ENCODE results near the gene RASSF3. TPM values are rescaled to one million over a fixed set of nuclear protein-coding genes. Genes with fewer than 3 reads are reported as not detected.

Gene RASSF3
- total RNA-seq, 1 donor from 2014 or later = 28.2 TPM

DNA sequence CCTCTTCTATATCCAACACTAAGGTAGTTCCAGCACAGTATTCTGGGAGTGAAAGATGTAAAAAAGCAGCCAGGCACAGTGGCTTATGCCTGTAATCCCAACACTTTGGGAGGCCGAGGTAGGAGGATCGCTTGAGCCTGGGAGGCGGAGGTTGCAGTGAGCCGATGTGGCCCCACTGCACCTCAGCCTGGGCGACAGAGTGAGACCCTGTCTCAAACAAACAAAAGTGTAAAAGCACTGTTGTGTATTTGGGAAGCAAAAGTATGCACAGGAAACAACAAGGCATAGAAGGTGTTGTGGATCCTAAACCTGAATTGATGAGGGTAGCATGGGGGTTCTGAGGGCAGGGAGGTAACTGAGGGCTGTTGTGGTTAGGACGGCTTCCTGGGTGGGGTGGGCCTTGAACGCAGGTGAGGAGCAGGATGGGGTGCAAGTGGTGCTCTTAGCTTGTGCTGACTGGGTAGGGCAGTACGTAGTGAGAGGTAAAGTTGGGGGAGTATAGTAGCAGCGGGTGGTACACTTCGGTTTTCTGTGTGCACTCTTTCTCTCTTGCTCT is 64.2 kb downstream of the RASSF3 start:
- Mint-ChIP-seq H3K4me1 (ENCODE audit: low read depth, unreplicated experiment) (peaks cover 40% of the 10 kb centered on the region), H3K27ac (ENCODE audit: unreplicated experiment) (peak overlapping the region; percentile 66), H3K9me3 (ENCODE audit: unreplicated experiment) (peaks cover 3% of the 10 kb centered on the region), H3K36me3 (ENCODE audit: unreplicated experiment) (no peaks in the 10 kb centered on the region), H3K27me3 (ENCODE audit: unreplicated experiment) (peaks cover 4% of the 10 kb centered on the region), H3K4me3 (ENCODE audit: unreplicated experiment) (peak overlapping the region; percentile 11)
- TF ChIP-seq, protein P1, sequence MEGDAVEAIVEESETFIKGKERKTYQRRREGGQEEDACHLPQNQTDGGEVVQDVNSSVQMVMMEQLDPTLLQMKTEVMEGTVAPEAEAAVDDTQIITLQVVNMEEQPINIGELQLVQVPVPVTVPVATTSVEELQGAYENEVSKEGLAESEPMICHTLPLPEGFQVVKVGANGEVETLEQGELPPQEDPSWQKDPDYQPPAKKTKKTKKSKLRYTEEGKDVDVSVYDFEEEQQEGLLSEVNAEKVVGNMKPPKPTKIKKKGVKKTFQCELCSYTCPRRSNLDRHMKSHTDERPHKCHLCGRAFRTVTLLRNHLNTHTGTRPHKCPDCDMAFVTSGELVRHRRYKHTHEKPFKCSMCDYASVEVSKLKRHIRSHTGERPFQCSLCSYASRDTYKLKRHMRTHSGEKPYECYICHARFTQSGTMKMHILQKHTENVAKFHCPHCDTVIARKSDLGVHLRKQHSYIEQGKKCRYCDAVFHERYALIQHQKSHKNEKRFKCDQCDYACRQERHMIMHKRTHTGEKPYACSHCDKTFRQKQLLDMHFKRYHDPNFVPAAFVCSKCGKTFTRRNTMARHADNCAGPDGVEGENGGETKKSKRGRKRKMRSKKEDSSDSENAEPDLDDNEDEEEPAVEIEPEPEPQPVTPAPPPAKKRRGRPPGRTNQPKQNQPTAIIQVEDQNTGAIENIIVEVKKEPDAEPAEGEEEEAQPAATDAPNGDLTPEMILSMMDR (IDR thresholded peaks at IDR 0.05; ENCODE audit: partially characterized antibody, unreplicated experiment) = no peak
- no peak for DNase-seq

DNA sequence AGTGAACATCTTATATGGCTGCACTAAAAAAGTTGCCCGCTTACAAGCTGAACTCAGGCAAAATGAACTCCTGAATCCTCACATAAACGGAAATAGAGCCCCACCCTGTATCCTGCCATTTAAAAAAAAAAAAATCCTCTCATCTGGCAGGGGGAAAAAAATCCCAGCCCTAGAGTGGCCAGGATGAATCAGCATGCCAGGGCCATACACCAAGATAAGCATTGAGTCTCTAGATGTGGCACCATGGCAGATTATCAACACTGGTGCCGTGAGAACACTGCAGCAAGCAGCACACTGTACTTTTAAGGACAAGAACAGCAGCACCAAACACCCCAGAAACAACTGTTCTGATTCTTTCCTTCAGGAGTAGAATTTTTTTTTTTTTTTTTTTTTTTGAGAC is 65.5 kb downstream of the RASSF3 start:
- no peak for DNase-seq
- TF ChIP-seq, protein P1 (IDR thresholded peaks at IDR 0.05; ENCODE audit: partially characterized antibody, unreplicated experiment) = no peak
- Mint-ChIP-seq H3K9me3 (ENCODE audit: unreplicated experiment) (peaks cover 6% of the 10 kb centered on the region), H3K4me3 (ENCODE audit: unreplicated experiment) (no peak overlapping the region), H3K27ac (ENCODE audit: unreplicated experiment) (no peak overlapping the region), H3K4me1 (ENCODE audit: low read depth, unreplicated experiment) (peaks cover 35% of the 10 kb centered on the region), H3K36me3 (ENCODE audit: unreplicated experiment) (no peaks in the 10 kb centered on the region), H3K27me3 (ENCODE audit: unreplicated experiment) (peaks cover 7% of the 10 kb centered on the region)

DNA sequence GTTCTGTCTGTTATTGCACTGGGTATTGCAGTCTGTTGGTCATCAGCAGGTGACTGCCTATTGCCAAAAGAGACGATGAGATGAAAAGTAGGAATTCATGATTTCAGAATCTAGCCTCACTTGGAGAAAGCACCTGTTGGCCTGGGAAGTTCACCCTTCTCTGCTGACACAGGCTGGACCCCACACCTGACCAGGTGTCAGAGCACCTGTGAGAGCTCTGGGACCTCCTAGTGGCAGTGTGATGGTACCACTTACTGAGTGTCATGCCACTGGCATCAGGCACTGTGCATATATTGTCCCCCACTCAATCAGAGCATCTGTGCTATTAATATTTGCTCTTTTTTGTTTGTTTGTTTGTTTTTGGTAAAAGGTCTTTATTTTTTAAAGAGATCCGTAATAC is 68.0 kb downstream of the RASSF3 start:
- Mint-ChIP-seq H3K9me3 (ENCODE audit: unreplicated experiment) (peaks cover 5% of the 10 kb centered on the region), H3K27ac (ENCODE audit: unreplicated experiment) (no peak overlapping the region)

DNA sequence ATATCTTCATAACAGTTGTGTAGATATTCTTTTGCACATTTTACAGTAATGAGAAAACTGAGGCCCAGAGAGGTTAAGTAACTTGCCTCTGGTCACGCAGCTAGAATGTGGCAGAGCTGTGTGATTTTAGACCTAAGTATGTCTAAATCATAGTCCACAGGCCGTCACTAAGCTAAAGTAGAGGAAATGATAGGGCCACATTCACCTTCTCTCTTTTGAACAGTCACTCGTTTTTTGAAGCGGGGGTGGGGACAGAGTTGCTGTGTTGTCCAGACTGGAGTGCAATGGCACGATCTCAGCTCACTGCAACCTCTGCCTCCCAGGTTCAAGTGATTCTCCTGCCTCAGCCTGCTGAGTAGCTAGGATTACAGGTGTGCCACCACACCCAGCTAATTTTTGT is 68.5 kb downstream of the RASSF3 start:
- Mint-ChIP-seq H3K27ac (ENCODE audit: unreplicated experiment) (no peak overlapping the region), H3K27me3 (ENCODE audit: unreplicated experiment) (peaks cover 7% of the 10 kb centered on the region), H3K4me1 (ENCODE audit: low read depth, unreplicated experiment) (peaks cover 24% of the 10 kb centered on the region), H3K36me3 (ENCODE audit: unreplicated experiment) (no peaks in the 10 kb centered on the region), H3K9me3 (ENCODE audit: unreplicated experiment) (peaks cover 5% of the 10 kb centered on the region), H3K4me3 (ENCODE audit: unreplicated experiment) (no peak overlapping the region)
- DNase-seq = no peak
- TF ChIP-seq, protein P1 (IDR thresholded peaks at IDR 0.05; ENCODE audit: partially characterized antibody, unreplicated experiment) = no peak

More for the DNA sequence above, 68.0 kb downstream of the RASSF3 start:
- peaks cover 28% of the 10 kb centered on the region for H3K4me1 Mint-ChIP-seq (ENCODE audit: low read depth, unreplicated experiment)
- H3K27me3 Mint-ChIP-seq (ENCODE audit: unreplicated experiment) = peaks cover 5% of the 10 kb centered on the region
- H3K36me3 Mint-ChIP-seq (ENCODE audit: unreplicated experiment) = no peaks in the 10 kb centered on the region
- TF ChIP-seq, protein P1 (IDR thresholded peaks at IDR 0.05; ENCODE audit: partially characterized antibody, unreplicated experiment) = no peak
- H3K4me3 Mint-ChIP-seq (ENCODE audit: unreplicated experiment) = no peak overlapping the region
- DNase-seq = no peak

DNA sequence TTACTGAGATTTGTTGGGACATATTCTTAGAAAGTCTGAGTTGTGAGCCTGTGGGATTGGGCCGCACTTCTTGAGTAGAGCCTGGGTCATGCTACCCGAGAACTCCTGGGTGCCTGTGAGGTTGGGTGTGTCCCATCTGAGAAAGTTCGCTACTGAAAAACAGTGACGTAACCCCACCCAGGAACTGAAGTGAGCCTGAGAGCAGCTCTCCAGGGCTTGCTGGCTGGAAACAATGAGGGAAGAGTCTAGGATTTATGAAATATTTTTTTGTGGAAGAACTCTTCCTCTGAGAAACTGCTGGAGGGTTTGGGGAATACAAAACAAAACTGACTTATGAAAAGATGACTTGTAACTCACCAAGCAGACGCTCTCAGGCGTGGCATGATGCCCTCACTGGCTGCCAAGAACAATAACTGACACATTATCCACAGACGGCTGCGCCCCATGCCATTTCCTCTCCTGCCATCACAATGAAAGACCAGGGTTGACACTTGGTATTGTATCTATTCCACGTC is 69.2 kb downstream of the RASSF3 start:
- TF ChIP-seq, protein P1 (IDR thresholded peaks at IDR 0.05; ENCODE audit: partially characterized antibody, unreplicated experiment) = no peak
- DNase-seq = no peak
- Mint-ChIP-seq H3K9me3 (ENCODE audit: unreplicated experiment) (peaks cover 5% of the 10 kb centered on the region), H3K36me3 (ENCODE audit: unreplicated experiment) (no peaks in the 10 kb centered on the region), H3K4me1 (ENCODE audit: low read depth, unreplicated experiment) (peaks cover 19% of the 10 kb centered on the region), H3K27ac (ENCODE audit: unreplicated experiment) (no peak overlapping the region), H3K27me3 (ENCODE audit: unreplicated experiment) (peaks cover 6% of the 10 kb centered on the region), H3K4me3 (ENCODE audit: unreplicated experiment) (no peak overlapping the region)

All from glutamatergic neuron (in vitro differentiated cells).